Transverse colon (tissue), 4 donors: ENCODE measurements around the gene GPR65. TPM values are rescaled to one million over a fixed set of nuclear protein-coding genes. Genes with fewer than 3 reads are reported as not detected.

Experiments
- DNase-seq: peaks from one replicate; pipeline ENCODE4 v3.0.0-alpha.2; 2019
- H3K27ac ChIP-seq, 4 donors: fragments of 200-600 bp; sonication (generic); 2 replicates each; pipeline ENCODE4 v1.5.1; 2016 to 2018; ENCODE audit warnings: inconsistent platforms in 4 of 4
- H3K27me3 ChIP-seq: fragments of 200-600 bp; sonication (generic); 2 replicates; pipeline ENCODE4 v1.5.1; 2017; ENCODE audit warnings: inconsistent platforms
- H3K36me3 ChIP-seq, 4 donors: fragments of 200-600 bp; sonication (generic); 2 replicates each; pipeline ENCODE4 v1.5.1; 2017 to 2019; ENCODE audit warnings: inconsistent platforms in 4 of 4
- H3K4me1 ChIP-seq, 4 donors: fragments of 200-600 bp; sonication (generic); 2 replicates each; pipeline ENCODE4 v1.5.1; 2017 to 2020; ENCODE audit warnings: inconsistent platforms in 4 of 4
- H3K4me3 ChIP-seq, 4 donors: fragments of 200-600 bp; sonication (generic); 1 replicate in 1 of 4; 2 replicates in 3 of 4; pipeline versions ENCODE4 v1.5.1 to v1.6.1; 2017 to 2019; ENCODE audit warnings: inconsistent platforms in 4 of 4
- H3K9me3 ChIP-seq, 2 donors: fragments of 200-600 bp; sonication (generic); 2 replicates each; pipeline ENCODE4 v1.5.1; 2017 to 2019; ENCODE audit warnings: inconsistent platforms in 2 of 2
- CTCF ChIP-seq, 5 experiments: fragments of 200-600 bp in 3 of 5; fragments of 450-650 bp in 2 of 5; sonication (generic) in 3 of 5; IDR thresholded peaks; 1 replicate in 2 of 5; 2 replicates in 3 of 5; pipeline ENCODE4 v1.5.1; 2016 to 2017; ENCODE audit warnings: antibody characterized with exemption in 5 of 5, inconsistent platforms in 3 of 5, mild to moderate bottlenecking in 2 of 5, moderate library complexity in 1 of 5
- EP300 ChIP-seq: sonication (generic); formaldehyde crosslinking; IDR thresholded peaks from one replicate; pipeline ENCODE4 v1.6.1; 2017; ENCODE audit warnings: antibody characterized with exemption, low read depth
- POLR2A ChIP-seq: fragments of 450-650 bp; IDR thresholded peaks from one replicate; pipeline ENCODE4 v1.6.1; 2016; ENCODE audit warnings: antibody characterized with exemption, mild to moderate bottlenecking, moderate library complexity
- POLR2AphosphoS5 ChIP-seq, 3 donors: sonication (generic); formaldehyde crosslinking; IDR thresholded peaks; one replicate each; pipeline ENCODE4 v1.6.1; 2016; ENCODE audit warnings: antibody characterized with exemption in 3 of 3
- WGBS, 2 donors: methylation state at CpG; one replicate each; pipeline ENCODE4 v1.1.5; 2018; ENCODE audit warnings: low coverage in 1 of 2; 5-methylcytosine and 5-hydroxymethylcytosine counted together
- in situ Hi-C, 4 donors: fragments of 200-750 bp; cut with MboI; loops; one replicate each; pipeline versions ENCODE4 v1.15.0 to v1.15.1; 2017; ENCODE audit warnings: low sequenced_read_pairs in 3 of 4, low pct_ligation_motif_present in 1 of 4, low pct_unique_long_range_greater_than_20kb in 1 of 4
- intact Hi-C: fragments of 100-400 bp; cut with DNase I; formaldehyde crosslinking; loops from one replicate; pipeline ENCODE4 v1.15.1; 2023; ENCODE audit warnings: low total_unique reads
- total RNA-seq, 4 donors: library from RNA; depleted of rRNA; stranded (reverse); fragments of >200 nt; gene quantifications; one replicate each; pipeline ENCODE4 v1.1.0, GENCODE V29; 2016

GPR65 gene
- total RNA-seq, 4 donors from 2014 or later, result 0.68 to 1.6 TPM; not detected in 2

DNA sequence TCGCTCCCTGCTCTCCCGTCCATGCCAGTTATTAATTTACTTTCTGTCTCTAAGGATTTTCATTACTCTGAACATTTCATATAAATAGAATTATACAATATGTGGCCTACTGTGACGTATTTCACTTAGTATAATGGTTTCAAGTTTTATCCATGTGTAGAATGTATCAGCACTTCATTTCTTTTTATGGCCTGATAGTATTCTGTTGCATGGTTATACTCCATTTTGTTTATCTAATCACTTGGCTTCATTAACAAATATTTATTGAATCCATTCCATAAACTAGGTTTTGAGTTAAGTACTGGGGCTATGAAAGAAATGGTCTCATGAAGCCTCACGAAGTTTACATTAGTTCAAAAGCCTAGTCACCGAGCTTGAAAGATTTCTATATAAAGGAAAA is 7.6 kb downstream of the GPR65 start:
- Histone ChIP-seq H3K4me1 (no peaks in the 10 kb centered on the region), H3K36me3 (no peaks in the 10 kb centered on the region), H3K4me3 (no peak overlapping the region), H3K27me3 (no peaks in the 10 kb centered on the region), H3K9me3 (no peaks in the 10 kb centered on the region), H3K27ac (no peak overlapping the region)
- in situ Hi-C loops, result loop anchor here in 1 of 4 donors (10.0 kb wide), 1 partner anchor 162 kb away; no protein-coding TSS in a partner anchor
- TF ChIP-seq POLR2A (no peak), CTCF (IDR thresholded peaks at IDR 0.05) (no peak), POLR2AphosphoS5 (IDR thresholded peaks at IDR 0.05) (no peak), EP300 (no peak)
- no peak for DNase-seq
- intact Hi-C loops, result no loop called here
- 77% methylated on average over 5 of the region's 5 CpGs for WGBS, 2 donors

- WGBS, 2 donors, result 12% methylated on average over 7 of the region's 7 CpGs; no CpG with 5 or more reads in 1 of the 2 donors
- in situ Hi-C loops (loop anchor here in 1 of 4 donors (10.0 kb wide), 1 partner anchor 161 kb away; no protein-coding TSS in a partner anchor), intact Hi-C loops (no loop called here)
Observed at GRCh38 chr14:88013750-88014349, 8.9 kb downstream of the GPR65 start.

GRCh38 chr14:88016768-88017167 is 11.8 kb downstream of the GPR65 start:
- H3K27me3 ChIP-seq, result no peaks in the 10 kb centered on the region
- H3K9me3 ChIP-seq, result no peaks in the 10 kb centered on the region
- H3K4me1 ChIP-seq, result no peaks in the 10 kb centered on the region
- intact Hi-C loops (no loop called here), in situ Hi-C loops (loop anchor here in 1 of 4 donors (10.0 kb wide), 1 partner anchor 158 kb away; no protein-coding TSS in a partner anchor)
- TF ChIP-seq POLR2AphosphoS5 (IDR thresholded peaks at IDR 0.05) (no peak), CTCF (IDR thresholded peaks at IDR 0.05) (no peak), POLR2A (no peak), EP300 (no peak)
- WGBS, 2 donors, result 86 to 100% methylated on average over 1 to 2 of the region's 2 CpGs
- H3K27ac ChIP-seq, result no peak overlapping the region
- DNase-seq, result no peak
- no peak overlapping the region for H3K4me3 ChIP-seq
- no peaks in the 10 kb centered on the region for H3K36me3 ChIP-seq

More at GRCh38 chr14:88013750-88014349, 8.9 kb downstream of the GPR65 start:
- H3K9me3 ChIP-seq, result no peaks in the 10 kb centered on the region
- TF ChIP-seq POLR2A (no peak), EP300 (no peak), CTCF (IDR thresholded peaks at IDR 0.05) (peak; percentile 88 to 95 (median 90))
- H3K4me3 ChIP-seq, result no peak overlapping the region
- H3K27me3 ChIP-seq, result no peaks in the 10 kb centered on the region
- no peaks in the 10 kb centered on the region for H3K4me1 ChIP-seq
- peak; percentile 63 for DNase-seq
- no peaks in the 10 kb centered on the region for H3K36me3 ChIP-seq
- H3K27ac ChIP-seq, result no peak overlapping the region

DNA sequence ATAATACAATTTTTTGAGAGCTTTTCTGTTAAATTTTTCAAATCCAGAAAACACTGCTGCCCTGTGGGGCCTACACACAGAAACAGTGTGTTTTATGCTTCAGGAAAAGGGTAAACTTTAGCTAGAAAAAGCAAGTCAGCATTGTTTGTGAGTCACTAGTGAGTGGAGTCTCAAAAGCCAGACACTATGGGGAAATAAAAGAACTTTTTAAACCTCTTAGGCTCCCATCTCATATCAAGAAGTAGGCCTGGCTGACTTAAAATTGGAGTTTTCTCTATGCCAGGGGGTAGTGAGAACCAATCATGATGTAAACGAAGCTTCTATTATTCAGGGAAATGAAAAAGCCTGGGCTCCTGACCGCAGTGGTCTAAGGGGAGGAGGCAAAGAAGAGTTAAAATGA is 12.6 kb downstream of the GPR65 start:
- in situ Hi-C loops, result loop anchor here in 1 of 4 donors (10.0 kb wide), 1 partner anchor 157 kb away; no protein-coding TSS in a partner anchor
- TF ChIP-seq CTCF (IDR thresholded peaks at IDR 0.05) (no peak), POLR2A (no peak), POLR2AphosphoS5 (IDR thresholded peaks at IDR 0.05) (no peak), EP300 (no peak)
- WGBS, 2 donors, result 75 to 85% methylated on average over 2 of the region's 2 CpGs
- H3K27ac ChIP-seq, result no peak overlapping the region
- no peaks in the 10 kb centered on the region for H3K36me3 ChIP-seq
- DNase-seq, result no peak
- H3K9me3 ChIP-seq, result no peaks in the 10 kb centered on the region
- H3K27me3 ChIP-seq, result no peaks in the 10 kb centered on the region
- H3K4me3 ChIP-seq, result no peak overlapping the region
- intact Hi-C loops, result no loop called here
- no peaks in the 10 kb centered on the region for H3K4me1 ChIP-seq
